ENCODE results near the gene LMF1. TPM values are rescaled to one million over a fixed set of nuclear protein-coding genes. Genes with fewer than 3 reads are reported as not detected.

The LMF1 gene
- total RNA-seq, 1 experiment from 2014 or later: 12.8 TPM

- H3K36me3 ChIP-seq (ENCODE audit: control insufficient read depth in 1 of 2, insufficient read depth in 2 of 2, low read length in 2 of 2): no peaks in the 10 kb centered on the region
- no peak overlapping the region for H3K27ac ChIP-seq (ENCODE audit: low read depth, low read length)
- POLR2A ChIA-PET: no interaction called here
- H3K4me1 ChIP-seq (ENCODE audit: control insufficient read depth in 1 of 2, insufficient read depth in 2 of 2, low read length in 2 of 2): peaks cover 5 to 12% of the 10 kb centered on the region in 2 experiments
- CTCF ChIA-PET: no interaction called here
- no peak overlapping the region for H2AFZ ChIP-seq (ENCODE audit: low read depth, low read length, poor library complexity, severe bottlenecking)
- no peaks in the 10 kb centered on the region for H3K9me3 ChIP-seq (ENCODE audit: control insufficient read depth in 1 of 2, insufficient read depth in 1 of 2, low read depth in 1 of 2, low read length in 2 of 2)
- no peaks in the 10 kb centered on the region for H3K79me2 ChIP-seq (ENCODE audit: insufficient read depth, low read length)
- intact Hi-C loops (cut with micrococcal nuclease): no loop called here
- H3K4me2 ChIP-seq (ENCODE audit: low read length): no peak overlapping the region
- RAD21 ChIA-PET (ENCODE audit: low non-redundant PET in 1 of 2, low total read pairs in 2 of 2, uncharacterized antibody in 2 of 2, unreplicated experiment in 2 of 2): no interaction called here
- H4K20me1 ChIP-seq (ENCODE audit: insufficient read depth): no peaks in the 10 kb centered on the region
- BruUV-seq (replicated peaks): no TSS peak
- no peak overlapping the region for H3K4me3 ChIP-seq (replicated peaks in 1 of 2; ENCODE audit: low read depth in 1 of 2, low read length in 2 of 2)
- H3K27me3 ChIP-seq (ENCODE audit: insufficient read depth, low read length): peaks cover 35% of the 10 kb centered on the region
- TF ChIP-seq ZFX (IDR thresholded peaks at IDR 0.05): no peak
- TF ChIP-seq ZNF274 (IDR thresholded peaks at IDR 0.05; ENCODE audit: low read depth, low read length): no peak
- TF ChIP-seq YY1 (IDR thresholded peaks at IDR 0.05; ENCODE audit: extremely low read depth, insufficient replicate concordance, low read depth, low read length): no peak
- TF ChIP-seq SRF (IDR thresholded peaks at IDR 0.05; ENCODE audit: low read depth): no peak
- TF ChIP-seq ZBTB33 (IDR thresholded peaks at IDR 0.05; ENCODE audit: extremely low read depth, insufficient replicate concordance, low read length): no peak
- no peak for TF ChIP-seq CTCF (IDR thresholded peaks at IDR 0.05 in 2 of 3, conservative IDR thresholded peaks at IDR 0.05 in 1 of 3; ENCODE audit: borderline replicate concordance in 1 of 3, insufficient read depth in 1 of 3, low read depth in 2 of 3, low read length in 2 of 3)
- no peak for TF ChIP-seq CEBPB (IDR thresholded peaks at IDR 0.05; ENCODE audit: low read depth)
- TF ChIP-seq EZH2phosphoT487 (IDR thresholded peaks at IDR 0.05; ENCODE audit: borderline replicate concordance): no peak
- no peaks in the 10 kb centered on the region for H3K9me2 ChIP-seq (ENCODE audit: insufficient read depth)
- DNase-seq (ENCODE audit: low read depth, low spot score) (no peak), ATAC-seq (no peak)
- no peak overlapping the region for H3K9ac ChIP-seq (ENCODE audit: low read length)
These were observed 40.7 kb upstream of the LMF1 start for GRCh38 chr16:1011316-1012082.

All from HCT116 (cell line).